ENCODE data around the gene CCDC157.

DNA sequence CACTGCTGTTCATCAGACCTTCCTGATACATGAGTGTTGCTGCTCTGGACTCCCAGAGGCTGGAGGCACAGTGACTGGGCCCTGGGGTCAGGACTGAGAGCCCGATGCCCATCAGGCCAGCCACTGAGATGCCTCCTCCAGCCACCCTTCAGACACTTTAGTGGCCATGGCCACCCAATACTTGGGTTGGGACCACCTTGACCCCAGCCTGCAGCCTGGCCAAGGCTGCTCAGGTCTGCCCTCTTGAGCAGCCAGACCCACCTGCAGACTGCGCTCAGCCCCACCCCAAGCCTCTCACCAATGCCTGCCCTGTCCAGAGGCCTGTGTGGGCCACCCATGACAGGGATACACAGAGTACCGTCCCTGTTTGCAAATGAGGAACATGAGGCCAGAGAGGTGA lies 26.3 kb downstream of the CCDC157 start:
- TF ChIP-seq, protein P1, sequence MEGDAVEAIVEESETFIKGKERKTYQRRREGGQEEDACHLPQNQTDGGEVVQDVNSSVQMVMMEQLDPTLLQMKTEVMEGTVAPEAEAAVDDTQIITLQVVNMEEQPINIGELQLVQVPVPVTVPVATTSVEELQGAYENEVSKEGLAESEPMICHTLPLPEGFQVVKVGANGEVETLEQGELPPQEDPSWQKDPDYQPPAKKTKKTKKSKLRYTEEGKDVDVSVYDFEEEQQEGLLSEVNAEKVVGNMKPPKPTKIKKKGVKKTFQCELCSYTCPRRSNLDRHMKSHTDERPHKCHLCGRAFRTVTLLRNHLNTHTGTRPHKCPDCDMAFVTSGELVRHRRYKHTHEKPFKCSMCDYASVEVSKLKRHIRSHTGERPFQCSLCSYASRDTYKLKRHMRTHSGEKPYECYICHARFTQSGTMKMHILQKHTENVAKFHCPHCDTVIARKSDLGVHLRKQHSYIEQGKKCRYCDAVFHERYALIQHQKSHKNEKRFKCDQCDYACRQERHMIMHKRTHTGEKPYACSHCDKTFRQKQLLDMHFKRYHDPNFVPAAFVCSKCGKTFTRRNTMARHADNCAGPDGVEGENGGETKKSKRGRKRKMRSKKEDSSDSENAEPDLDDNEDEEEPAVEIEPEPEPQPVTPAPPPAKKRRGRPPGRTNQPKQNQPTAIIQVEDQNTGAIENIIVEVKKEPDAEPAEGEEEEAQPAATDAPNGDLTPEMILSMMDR (IDR thresholded peaks at IDR 0.05), result no peak
- TF ChIP-seq EZH2phosphoT487 (IDR thresholded peaks at IDR 0.05), result no peak

Measured in neural progenitor cell (in vitro differentiated cells).